Cardiac fibroblast (primary cell): ENCODE data around the gene MRPL46.
A peak's percentile ranks its signal among the peaks of the same experiment; 100 is the strongest.

ENCODE experiments used
- DNase-seq, 2 donors: peaks; one replicate each; pipeline versions ENCODE4 v3.0.0 to v3.0.0-alpha.2; 2010; ENCODE audit warnings: low read depth in 2 of 2
- H3K4me3 ChIP-seq, 2 donors: replicated peaks in 1 of 2; 1 replicate in 1 of 2; 2 replicates in 1 of 2; pipeline ENCODE4 v1.5.1; 2011; ENCODE audit warnings: low read depth in 2 of 2, low read length in 2 of 2, mild to moderate bottlenecking in 2 of 2, moderate library complexity in 1 of 2
- TF ChIP-seq, protein P1 (sequence below): IDR thresholded peaks from one replicate; pipeline ENCODE4 v1.5.1; 2011; ENCODE audit warnings: low read depth, mild to moderate bottlenecking, low read length, inconsistent platforms

MRPL46 gene

DNA sequence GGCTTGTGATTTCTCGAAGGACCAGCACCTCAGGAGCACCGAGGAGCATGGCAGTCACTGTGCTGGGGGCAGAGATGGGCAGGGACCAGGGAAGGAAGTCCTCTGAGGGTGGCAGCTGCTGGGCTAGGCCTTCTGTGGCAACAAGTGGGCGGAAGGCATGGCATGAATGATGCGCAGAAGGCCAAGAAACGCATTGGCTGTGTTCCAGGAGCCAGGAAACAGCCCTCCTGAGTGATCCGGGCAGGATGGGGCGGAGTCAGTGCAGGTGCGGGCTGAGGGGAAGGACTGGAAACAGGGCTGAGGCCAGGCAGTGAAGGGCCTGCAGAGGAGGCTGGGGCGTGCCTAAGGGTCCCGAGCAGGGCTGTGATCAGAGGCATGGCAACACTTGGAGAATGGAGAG lies 24.0 kb upstream of the MRPL46 start:
- TF ChIP-seq, protein P1, sequence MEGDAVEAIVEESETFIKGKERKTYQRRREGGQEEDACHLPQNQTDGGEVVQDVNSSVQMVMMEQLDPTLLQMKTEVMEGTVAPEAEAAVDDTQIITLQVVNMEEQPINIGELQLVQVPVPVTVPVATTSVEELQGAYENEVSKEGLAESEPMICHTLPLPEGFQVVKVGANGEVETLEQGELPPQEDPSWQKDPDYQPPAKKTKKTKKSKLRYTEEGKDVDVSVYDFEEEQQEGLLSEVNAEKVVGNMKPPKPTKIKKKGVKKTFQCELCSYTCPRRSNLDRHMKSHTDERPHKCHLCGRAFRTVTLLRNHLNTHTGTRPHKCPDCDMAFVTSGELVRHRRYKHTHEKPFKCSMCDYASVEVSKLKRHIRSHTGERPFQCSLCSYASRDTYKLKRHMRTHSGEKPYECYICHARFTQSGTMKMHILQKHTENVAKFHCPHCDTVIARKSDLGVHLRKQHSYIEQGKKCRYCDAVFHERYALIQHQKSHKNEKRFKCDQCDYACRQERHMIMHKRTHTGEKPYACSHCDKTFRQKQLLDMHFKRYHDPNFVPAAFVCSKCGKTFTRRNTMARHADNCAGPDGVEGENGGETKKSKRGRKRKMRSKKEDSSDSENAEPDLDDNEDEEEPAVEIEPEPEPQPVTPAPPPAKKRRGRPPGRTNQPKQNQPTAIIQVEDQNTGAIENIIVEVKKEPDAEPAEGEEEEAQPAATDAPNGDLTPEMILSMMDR: no peak
- no peak overlapping the region for H3K4me3 ChIP-seq
- no peak for DNase-seq

DNA sequence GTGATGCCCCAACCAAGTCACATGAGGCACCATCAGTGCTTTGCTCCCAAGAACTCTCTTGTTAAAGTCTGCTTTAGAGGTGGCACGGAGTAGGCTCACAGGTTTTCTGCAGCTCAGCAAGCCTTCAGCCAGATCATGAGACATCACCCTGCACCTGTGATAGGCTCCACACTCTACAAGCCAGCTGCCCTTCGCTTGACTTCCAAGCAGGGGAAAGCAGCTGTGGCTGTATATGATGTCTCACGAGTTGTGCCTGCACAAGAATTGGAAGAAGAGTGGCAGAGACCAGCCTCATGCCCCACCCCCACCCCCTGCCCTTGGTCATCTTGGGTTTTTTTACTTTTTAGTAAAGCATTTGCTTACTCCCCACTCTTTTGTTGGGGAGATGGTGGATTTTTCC lies 22.8 kb upstream of the MRPL46 start:
- TF ChIP-seq, protein P1: no peak

DNA sequence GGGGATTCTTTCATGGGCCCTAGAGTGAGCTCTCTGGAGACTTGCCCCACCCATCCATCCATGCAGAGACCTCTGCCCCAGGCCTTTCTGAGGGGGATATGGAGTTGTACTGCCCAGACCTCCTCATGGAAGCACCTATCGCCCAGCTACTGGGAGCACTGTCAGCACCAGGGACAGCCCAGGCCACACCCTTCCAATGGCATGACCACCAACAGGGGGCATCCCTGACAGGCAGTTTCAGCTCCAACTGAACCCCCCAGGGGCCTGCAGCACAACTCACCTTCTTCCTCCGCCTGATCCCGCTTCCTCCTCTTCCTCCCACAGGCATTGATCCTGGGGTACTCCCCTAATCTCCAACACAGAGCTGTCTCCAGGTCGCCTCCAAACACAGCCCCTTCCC lies 22.1 kb upstream of the MRPL46 start:
- TF ChIP-seq, protein P1: no peak
- no peak overlapping the region for H3K4me3 ChIP-seq
- no peak for DNase-seq

More for the DNA sequence above, 22.8 kb upstream of the MRPL46 start:
- DNase-seq: no peak
- no peak overlapping the region for H3K4me3 ChIP-seq

DNA sequence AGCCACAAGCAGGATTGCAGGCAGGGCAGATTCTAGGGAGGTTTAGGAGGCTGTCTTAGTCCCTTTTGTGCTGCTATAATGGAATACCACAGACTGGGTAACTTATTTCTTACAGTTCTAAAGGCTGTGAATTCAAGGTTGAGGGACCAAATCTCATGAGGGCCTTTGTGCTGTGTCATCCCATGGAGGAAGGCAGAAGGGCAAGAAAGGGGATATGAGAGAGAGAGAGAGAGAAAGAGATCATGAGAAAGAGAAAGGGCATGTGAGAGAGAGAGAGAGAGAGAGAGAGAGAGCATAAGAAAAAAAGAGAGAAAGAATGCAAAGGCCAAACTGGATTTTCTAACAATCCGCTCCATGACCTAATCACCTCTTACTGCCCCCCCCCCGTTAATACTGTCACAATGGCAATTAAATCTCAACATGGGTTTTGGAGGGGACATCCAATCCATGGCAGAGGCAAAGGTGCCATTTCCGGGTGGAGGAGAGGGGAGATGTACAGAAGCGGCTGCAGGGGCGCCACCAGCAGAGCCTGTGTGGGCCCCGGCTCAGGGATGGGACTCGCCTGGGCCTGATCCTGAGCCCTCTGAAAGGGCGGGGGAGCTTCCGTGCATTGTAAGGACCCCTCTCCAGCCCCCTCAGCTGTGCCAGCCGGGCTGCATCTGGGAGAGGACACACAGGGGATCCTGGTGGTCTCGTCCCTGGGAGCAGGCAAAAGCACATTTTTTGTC lies 20.8 kb upstream of the MRPL46 start:
- H3K4me3 ChIP-seq: no peak overlapping the region
- no peak for DNase-seq
- TF ChIP-seq, protein P1: no peak

DNA sequence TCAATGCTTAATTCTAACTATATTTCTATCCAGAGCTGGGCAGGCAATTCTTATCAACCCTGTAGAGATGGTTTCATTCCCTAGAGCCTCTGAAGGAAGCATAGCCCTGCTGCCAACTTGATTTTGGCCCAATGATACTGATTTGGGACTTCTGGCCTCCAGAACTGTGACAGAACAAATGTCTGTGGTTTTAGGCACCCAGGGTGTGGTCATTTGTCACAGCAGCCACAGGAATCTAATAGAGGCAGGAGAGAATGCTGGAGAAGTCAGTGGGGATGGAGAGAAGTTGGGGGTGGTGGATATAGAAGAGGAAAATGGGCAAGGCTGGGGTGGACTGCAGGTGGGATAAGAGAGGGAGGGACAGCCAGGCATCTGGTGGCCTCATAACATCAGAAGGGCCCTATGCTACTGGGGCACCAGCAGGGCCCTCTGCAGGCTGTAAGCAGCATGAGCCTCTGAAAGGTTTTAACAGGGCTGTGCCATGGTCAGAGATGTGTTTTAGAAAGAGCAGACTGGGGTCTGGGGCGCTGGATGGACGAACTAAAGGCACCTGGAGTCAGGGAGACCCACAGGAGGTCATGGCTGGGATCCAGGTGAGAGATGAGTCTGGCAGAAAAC lies 20.1 kb upstream of the MRPL46 start:
- no peak overlapping the region for H3K4me3 ChIP-seq
- TF ChIP-seq, protein P1: no peak
- DNase-seq: no peak

DNA sequence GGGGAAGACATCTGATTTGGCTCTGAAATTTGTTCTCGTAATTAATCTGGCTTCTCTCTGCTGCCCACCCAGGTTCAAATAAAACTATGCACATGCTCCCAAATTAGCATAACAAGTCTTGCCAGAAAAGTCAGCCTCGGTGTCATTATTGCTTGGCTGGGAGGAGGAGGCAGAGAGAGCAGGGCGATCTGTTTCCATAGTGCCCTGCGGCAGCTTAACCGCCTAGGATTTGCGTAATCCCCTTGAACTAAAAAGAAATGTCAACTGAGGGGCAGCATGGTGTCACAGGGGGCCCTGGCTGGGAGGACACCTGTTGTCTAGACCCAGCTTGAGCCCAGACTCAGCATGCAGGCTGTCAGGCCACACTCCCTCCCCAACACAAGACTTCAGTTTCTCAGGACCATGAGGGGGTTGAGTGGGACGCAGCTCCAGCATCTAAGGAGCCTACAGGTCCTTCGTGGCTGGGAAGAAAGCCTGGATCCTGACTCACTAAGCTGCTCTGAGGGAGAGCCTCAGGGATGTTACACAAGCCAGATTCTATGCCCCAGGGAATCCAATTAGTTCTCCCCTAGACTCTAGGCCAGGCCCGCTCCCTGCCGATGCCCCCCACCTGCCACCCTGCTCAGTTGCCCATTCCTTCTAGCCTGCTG lies 17.6 kb upstream of the MRPL46 start:
- TF ChIP-seq, protein P1: no peak
- DNase-seq: peak; percentile 30 to 41
- no peak overlapping the region for H3K4me3 ChIP-seq
